Measurements from ENCODE around the gene TACR1.

GRCh38 chr2:75019790-75020189 lies 179.5 kb downstream of the TACR1 start:
- TF ChIP-seq POLR2A (IDR thresholded peaks at IDR 0.05; ENCODE audit: low read depth, low read length): no peak
- TF ChIP-seq POLR2AphosphoS5 (IDR thresholded peaks at IDR 0.05; ENCODE audit: low read depth, low read length): no peak
